ENCODE measurements around the gene TOM1.

Gene TOM1

GRCh38 chr22:35324762-35325161, 25.1 kb downstream of the TOM1 start:
- no peak for DNase-seq

GRCh38 chr22:35325209-35325608, 25.5 kb downstream of the TOM1 start:
- no peak for DNase-seq

- no peak for DNase-seq
Observed at GRCh38 chr22:35326854-35327562, 27.3 kb downstream of the TOM1 start.

- DNase-seq = no peak
Observed at GRCh38 chr22:35327690-35328471, 28.2 kb downstream of the TOM1 start.

GRCh38 chr22:35328472-35328885, 28.8 kb downstream of the TOM1 start:
- no peak for DNase-seq

GRCh38 chr22:35329114-35329847, 29.6 kb downstream of the TOM1 start:
- no peak for DNase-seq

- no peak for DNase-seq
Observed at GRCh38 chr22:35330258-35330861, 30.7 kb downstream of the TOM1 start.

GRCh38 chr22:35332278-35332677, 32.6 kb downstream of the TOM1 start:
- no peak for DNase-seq

GRCh38 chr22:35333220-35333619, 33.5 kb downstream of the TOM1 start:
- no peak for DNase-seq

- no peak for DNase-seq
Observed at GRCh38 chr22:35334004-35334403, 34.3 kb downstream of the TOM1 start.

- DNase-seq = no peak
Observed at GRCh38 chr22:35335468-35335867, 35.8 kb downstream of the TOM1 start.

GRCh38 chr22:35335936-35336781, 36.5 kb downstream of the TOM1 start:
- DNase-seq = no peak

- DNase-seq = no peak
Observed at GRCh38 chr22:35337932-35338331, 38.2 kb downstream of the TOM1 start.

- no peak for DNase-seq
Observed at GRCh38 chr22:35341090-35341874, 41.6 kb downstream of the TOM1 start.

GRCh38 chr22:35342390-35342789, 42.7 kb downstream of the TOM1 start:
- DNase-seq = no peak

GRCh38 chr22:35343664-35344550, 44.2 kb downstream of the TOM1 start:
- no peak for DNase-seq

GRCh38 chr22:35344956-35345690, 45.4 kb downstream of the TOM1 start:
- no peak for DNase-seq

- no peak for DNase-seq
Observed at GRCh38 chr22:35345808-35346505, 46.3 kb downstream of the TOM1 start.

All from NCI-H2081 (cell line).